Duodenal mucosa (tissue), 2 donors: Measurements from ENCODE around the gene NFIC.
"Not testable (repeated sequence)": the region's sequence is repeated elsewhere in the genome, so short reads cannot be mapped to it uniquely, and the experiment has no call there.

ENCODE experiments used
- H3K27ac ChIP-seq: one replicate; pipeline ENCODE4 v1.7.0; 2013; ENCODE audit warnings: low read depth, low read length
- H3K27me3 ChIP-seq, 2 donors: one replicate each; pipeline ENCODE4 v1.7.0; 2013; ENCODE audit warnings: low read length in 2 of 2, control low read depth in 1 of 2; ENCODE audit not compliant: insufficient read depth in 2 of 2, control insufficient read depth in 1 of 2
- H3K36me3 ChIP-seq, 2 donors: one replicate each; pipeline ENCODE4 v1.7.0; 2013; ENCODE audit warnings: low read length in 2 of 2, control low read depth in 1 of 2; ENCODE audit not compliant: insufficient read depth in 2 of 2, control insufficient read depth in 1 of 2
- H3K4me1 ChIP-seq, 2 donors: one replicate each; pipeline ENCODE4 v1.7.0; 2013; ENCODE audit warnings: low read length in 2 of 2, control low read depth in 1 of 2; ENCODE audit not compliant: insufficient read depth in 2 of 2, control insufficient read depth in 1 of 2
- H3K4me3 ChIP-seq, 2 donors: one replicate each; pipeline ENCODE4 v1.7.0; 2013; ENCODE audit warnings: low read length in 2 of 2, low read depth in 1 of 2
- H3K9ac ChIP-seq, 2 donors: one replicate each; pipeline ENCODE4 v1.7.0; 2013; ENCODE audit warnings: low read length in 2 of 2, low read depth in 1 of 2
- H3K9me3 ChIP-seq, 2 donors: one replicate each; pipeline ENCODE4 v1.7.0; 2013; ENCODE audit warnings: low read length in 2 of 2, control low read depth in 1 of 2; ENCODE audit not compliant: control insufficient read depth in 1 of 2

The NFIC gene

DNA sequence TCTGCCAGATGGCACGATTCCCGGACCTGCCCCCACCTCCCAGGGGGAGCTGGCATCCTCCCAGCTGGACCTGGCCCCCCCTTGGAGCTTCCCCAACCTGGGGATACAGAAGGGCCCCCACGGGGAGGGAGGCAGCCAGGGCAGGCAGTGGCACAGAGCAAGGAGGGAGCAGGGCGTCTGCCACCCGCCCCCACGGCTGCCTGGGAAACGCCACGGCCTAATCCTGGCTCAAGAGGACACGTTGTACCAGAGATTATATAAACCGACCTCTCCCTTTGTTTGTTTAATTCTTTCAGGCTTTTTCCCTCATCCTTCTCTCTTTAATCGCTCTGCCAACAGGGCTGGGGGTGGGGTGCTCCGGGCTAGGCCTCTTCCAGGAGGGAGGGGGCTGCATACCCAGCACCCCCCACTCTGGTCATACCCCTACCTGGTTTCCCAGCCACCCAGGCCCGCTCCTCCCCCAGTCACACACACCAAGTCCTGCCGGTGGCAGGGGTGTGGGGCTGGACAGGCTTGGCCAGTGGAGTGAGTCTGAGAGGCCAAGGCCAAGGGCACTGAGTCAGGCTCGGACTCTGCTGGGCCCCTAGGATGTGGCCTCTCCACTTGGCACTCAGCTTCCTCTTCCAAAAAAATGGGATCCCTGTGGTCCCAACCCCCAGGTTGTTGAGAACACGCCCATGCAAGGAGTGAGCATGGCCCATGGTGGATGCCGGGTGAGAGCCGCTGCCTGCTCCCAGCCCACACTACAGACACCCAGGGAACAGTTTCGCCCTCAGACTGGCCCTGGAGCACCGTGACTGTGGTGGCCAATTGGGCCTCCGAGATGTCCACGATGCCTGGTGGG lies 29.5 kb upstream of the NFIC start:
- Histone ChIP-seq H3K9me3 (no peaks in the 10 kb centered on the region), H3K27ac (peak overlapping the region; percentile 79), H3K9ac (peak overlapping the region; percentile 15 to 61), H3K4me1 (peaks cover 30 to 32% of the 10 kb centered on the region in 2 donors), H3K36me3 (no peaks in the 10 kb centered on the region), H3K4me3 (peak overlapping the region in 1 of 2 donors; percentile 40), H3K27me3 (no peaks in the 10 kb centered on the region)

DNA sequence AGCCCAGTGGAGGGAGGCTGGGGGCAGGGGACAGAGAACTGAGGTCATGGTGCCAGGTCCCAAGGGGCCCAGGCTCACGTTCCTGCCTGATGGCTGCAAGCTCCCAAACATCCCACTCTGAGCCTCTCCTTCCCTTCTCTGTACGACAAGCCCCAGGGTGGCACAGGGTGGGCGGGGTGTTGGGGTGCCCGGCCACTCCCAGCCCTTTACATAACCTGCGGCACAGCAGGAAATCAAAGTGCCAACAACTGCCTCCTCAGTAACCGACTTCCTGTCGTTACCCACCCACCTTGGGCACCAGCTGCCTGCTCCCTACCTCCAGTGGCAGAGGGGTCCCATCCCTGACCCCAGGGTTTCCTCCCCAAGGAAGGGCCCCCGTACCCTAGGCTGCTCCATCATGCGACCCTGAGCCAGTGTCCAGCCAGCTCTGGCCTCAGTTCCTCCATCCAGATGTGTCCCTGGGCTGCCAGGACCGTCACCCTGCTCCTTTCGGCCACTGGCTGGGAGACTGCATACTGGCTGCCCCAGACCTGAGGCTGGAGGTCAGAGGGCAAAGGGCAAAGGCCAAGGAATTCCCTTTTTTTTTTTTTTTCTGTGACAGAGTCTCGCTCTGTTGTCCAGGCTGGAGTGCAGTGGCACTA lies 27.7 kb upstream of the NFIC start:
- Histone ChIP-seq H3K27me3 (no peaks in the 10 kb centered on the region), H3K9me3 (no peaks in the 10 kb centered on the region), H3K36me3 (no peaks in the 10 kb centered on the region), H3K4me1 (peaks cover 30 to 32% of the 10 kb centered on the region in 2 donors), H3K9ac (peak overlapping the region in 1 of 2 donors; percentile 79), H3K4me3 (peak overlapping the region; percentile 23 to 40), H3K27ac (peak overlapping the region; percentile 16)

DNA sequence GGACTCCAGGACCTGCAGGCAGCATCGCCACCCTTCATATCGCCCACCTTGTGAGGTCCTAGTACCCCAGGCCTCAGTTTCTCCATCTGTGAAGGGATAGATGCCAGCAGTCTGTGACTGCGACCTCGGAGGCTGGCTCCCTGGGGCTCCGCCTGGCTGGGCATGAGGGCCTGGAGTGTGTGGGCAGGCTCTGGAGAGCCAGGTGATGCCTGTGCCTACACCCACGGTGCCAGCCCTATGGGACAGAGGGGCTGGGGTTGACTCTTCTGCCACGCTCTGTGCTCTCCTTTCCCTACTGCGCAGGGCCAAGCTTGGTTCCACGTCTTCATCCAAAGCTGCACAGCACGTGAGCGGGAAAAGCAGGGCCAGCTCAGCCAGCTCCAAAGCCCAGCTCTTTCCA lies 26.0 kb upstream of the NFIC start:
- no peak overlapping the region for H3K27ac ChIP-seq
- H3K36me3 ChIP-seq: no peaks in the 10 kb centered on the region
- H3K9me3 ChIP-seq: no peaks in the 10 kb centered on the region
- H3K4me1 ChIP-seq: peaks cover 29 to 33% of the 10 kb centered on the region in 2 donors
- H3K27me3 ChIP-seq: no peaks in the 10 kb centered on the region
- H3K9ac ChIP-seq: no peak overlapping the region
- no peak overlapping the region for H3K4me3 ChIP-seq

DNA sequence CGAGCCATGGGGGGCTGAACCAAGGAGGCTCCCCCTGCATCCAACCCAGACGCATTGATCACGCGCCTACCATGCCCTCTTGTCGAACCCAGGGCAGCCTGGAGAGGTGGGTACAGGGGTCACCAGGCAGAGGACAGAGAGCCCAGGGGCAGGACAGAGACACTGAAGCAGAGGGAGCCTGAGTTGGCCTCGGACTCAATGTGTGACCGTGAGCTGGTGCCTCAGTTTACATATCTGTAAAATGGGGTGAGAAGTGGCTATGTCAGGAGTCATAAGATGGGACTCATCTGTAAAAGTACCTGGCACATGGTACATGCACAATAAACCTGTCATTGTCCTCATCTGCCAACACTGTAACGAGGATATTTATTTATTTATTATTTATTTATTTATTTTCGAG lies 24.1 kb upstream of the NFIC start:
- H3K27me3 ChIP-seq: no peaks in the 10 kb centered on the region
- H3K27ac ChIP-seq: no peak overlapping the region
- H3K4me3 ChIP-seq: no peak overlapping the region
- peaks cover 15 to 17% of the 10 kb centered on the region in 2 donors for H3K4me1 ChIP-seq
- H3K36me3 ChIP-seq: no peaks in the 10 kb centered on the region
- H3K9ac ChIP-seq: no peak overlapping the region
- no peaks in the 10 kb centered on the region for H3K9me3 ChIP-seq

DNA sequence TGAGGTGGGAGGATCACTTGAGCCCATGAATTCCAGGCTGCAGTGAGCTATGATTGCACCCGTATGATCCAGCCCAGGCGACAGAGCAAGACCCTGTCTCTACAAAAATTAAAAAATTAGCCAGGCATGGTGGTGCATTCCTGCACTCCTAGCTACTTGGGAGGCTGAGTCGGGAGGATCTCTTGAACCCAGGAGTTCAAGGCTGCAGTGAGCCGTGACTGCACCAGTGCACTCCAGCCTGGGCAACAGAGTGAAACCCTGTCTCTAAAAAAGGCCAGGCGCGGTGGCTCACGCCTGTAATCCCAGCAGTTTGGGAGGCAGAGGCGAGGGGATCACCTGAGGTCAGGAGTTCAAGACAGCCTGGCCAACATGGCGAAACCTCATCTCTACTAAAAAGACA lies 23.4 kb upstream of the NFIC start:
- H3K4me1 ChIP-seq: peaks cover 11 to 14% of the 10 kb centered on the region in 2 donors
- not testable (repeated sequence) for H3K27ac ChIP-seq, H3K9me3 ChIP-seq, H3K9ac ChIP-seq, H3K27me3 ChIP-seq, H3K4me3 ChIP-seq, H3K36me3 ChIP-seq

DNA sequence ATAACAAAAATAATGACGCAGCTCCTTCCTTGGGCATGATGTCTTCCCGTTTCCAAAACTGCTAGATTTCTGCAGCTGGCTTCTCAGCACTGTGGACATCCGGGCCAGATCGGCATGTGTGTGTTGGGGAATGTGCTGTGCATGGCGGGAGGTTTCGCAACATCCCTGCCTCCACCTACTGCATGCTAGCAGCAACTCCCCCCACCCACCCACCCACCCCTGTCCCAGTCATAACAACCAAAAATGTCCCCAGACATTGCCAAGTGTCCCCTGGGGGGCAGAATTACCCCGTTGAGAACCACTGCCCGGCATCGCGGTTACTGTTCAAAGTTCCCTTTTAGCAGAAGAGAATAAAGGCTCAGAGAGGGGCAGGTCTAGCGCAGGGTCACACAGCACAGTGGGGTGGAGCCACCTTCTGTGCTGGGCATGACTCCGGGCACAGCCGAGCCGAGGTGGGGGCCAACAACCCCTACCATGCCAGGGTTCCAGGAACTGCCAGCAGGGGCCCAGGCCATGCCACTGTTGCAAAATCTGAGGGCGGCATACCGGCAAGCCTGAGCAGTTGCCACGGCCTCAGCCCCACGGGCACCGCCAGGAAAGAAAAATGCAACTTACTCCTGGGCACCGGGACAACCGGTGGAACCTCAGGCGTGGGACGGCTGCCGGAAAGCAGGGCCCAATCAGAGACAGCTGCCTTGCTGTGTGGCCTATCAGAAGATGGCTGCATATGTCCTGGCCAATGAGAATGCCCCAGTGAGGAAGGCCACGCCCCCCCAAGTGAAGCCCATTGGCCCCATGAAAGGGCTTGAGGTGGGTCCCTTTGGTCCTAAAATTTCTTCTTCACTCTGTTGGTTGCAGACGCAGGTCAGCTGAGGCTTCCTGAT lies 22.5 kb upstream of the NFIC start:
- peak overlapping the region in 1 of 2 donors; percentile 9 for H3K9ac ChIP-seq
- no peaks in the 10 kb centered on the region for H3K9me3 ChIP-seq
- no peak overlapping the region for H3K27ac ChIP-seq
- H3K36me3 ChIP-seq: no peaks in the 10 kb centered on the region
- H3K4me1 ChIP-seq: peaks cover 5 to 7% of the 10 kb centered on the region in 2 donors
- H3K4me3 ChIP-seq: peak overlapping the region in 1 of 2 donors; percentile 56
- H3K27me3 ChIP-seq: no peaks in the 10 kb centered on the region

DNA sequence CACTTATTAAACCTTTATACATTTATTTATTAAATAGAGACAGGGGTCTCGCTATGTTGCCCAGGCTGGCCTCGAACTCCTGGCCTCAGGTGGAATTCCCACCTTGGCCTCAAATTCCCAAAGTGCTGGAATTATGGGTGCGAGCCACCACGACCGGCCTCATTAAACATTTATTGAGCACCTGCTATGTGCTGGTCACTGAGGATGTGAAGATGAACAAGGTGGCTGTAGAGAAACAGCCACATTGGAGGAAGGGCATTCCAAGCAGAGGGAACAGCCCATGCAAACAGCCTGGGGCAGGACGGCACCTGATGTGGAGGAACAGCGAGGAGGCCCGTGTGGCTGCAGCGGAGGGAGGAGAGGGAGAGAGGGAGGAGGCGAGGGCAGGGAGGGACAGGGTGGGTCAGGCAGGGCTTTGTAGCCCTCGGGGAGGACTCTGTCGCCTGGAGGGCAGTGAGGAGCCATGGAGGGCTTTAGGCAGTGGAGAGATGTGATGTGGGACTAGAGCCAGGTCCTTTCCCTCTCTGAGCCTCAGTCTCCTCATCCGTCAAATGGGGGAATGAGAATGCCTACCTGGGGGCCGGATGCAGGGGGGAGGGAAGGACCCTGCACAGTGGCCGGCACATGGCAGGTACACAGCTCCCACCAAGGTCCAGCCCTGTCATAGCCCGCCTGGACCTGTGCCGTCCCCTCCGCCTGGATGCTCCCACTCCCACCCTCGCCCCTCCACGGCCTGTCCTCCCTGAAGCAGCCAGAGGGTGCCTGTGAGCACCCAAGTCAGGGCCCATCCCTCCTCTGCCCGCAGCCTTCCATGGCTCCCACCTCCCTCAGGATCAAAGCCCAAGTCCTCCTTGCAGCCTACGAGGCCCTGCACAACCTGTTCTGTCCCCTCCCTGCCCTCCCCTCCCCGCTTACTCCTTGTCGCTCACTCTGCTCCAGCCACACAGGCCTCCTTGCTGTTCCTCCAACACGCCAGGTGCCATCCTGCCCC lies 21.5 kb upstream of the NFIC start:
- H3K9me3 ChIP-seq: no peaks in the 10 kb centered on the region
- H3K4me1 ChIP-seq: peaks cover 4 to 6% of the 10 kb centered on the region in 2 donors
- no peak overlapping the region for H3K27ac ChIP-seq
- no peaks in the 10 kb centered on the region for H3K36me3 ChIP-seq
- no peak overlapping the region for H3K4me3 ChIP-seq
- H3K27me3 ChIP-seq: no peaks in the 10 kb centered on the region
- H3K9ac ChIP-seq: no peak overlapping the region

DNA sequence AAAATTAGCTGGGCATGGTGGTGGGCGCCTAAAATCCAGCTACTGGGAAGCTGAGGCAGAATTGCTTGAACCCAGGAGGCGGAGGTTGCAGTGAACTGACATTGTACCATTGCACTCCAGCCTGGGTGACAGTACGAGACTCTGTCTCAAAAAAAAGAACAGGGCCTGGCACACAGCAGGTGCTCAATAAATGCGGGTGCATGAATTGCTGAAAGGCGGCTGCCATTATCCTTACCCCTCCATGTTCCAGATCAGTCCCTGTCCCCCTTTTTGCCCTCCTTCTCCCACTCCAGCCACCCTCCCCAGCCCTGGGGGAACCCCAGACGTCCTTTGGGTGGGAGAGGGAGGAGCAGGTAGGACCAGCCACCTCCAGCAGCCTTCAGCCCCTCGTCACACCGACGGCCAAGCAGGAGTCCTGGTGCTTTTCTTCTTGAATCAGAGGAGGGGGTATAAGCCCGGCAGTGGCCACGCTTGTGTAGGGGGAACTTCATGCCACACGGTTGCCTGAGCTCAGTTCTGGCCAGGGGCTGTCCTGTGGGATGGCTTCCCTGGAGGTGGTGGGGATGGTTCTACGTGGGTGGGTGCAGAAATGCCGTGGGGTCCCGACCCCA lies 20.4 kb upstream of the NFIC start:
- Histone ChIP-seq H3K9me3 (no peaks in the 10 kb centered on the region), H3K4me1 (peaks cover 4 to 6% of the 10 kb centered on the region in 2 donors), H3K9ac (peak overlapping the region in 1 of 2 donors; percentile 25), H3K27ac (no peak overlapping the region), H3K27me3 (no peaks in the 10 kb centered on the region), H3K36me3 (no peaks in the 10 kb centered on the region), H3K4me3 (no peak overlapping the region)
